Smooth muscle cell (in vitro differentiated cells): Measurements from ENCODE around the gene CCDC33. TPM values are rescaled to one million over a fixed set of nuclear protein-coding genes. Genes with fewer than 3 reads are reported as not detected.

ENCODE experiments used
- DNase-seq: peaks from one replicate; lab custom pipeline; 2025; ENCODE audit not compliant: unreplicated experiment; lab: John Stamatoyannopoulos, UW
- H2AFZ ChIP-seq: fragments of 200-600 bp; sonication (generic); 2 replicates; pipeline ENCODE4 v1.6.0; 2016; ENCODE audit warnings: antibody characterized with exemption, low read depth, mild to moderate bottlenecking
- H3F3A ChIP-seq: fragments of 200-600 bp; sonication (generic); 2 replicates; pipeline ENCODE4 v1.6.0; 2017; ENCODE audit warnings: antibody characterized with exemption, low read depth
- H3K27ac ChIP-seq: fragments of 200-600 bp; sonication (generic); 2 replicates; pipeline ENCODE4 v1.5.1; 2016; ENCODE audit warnings: low read depth, mild to moderate bottlenecking
- H3K27me3 ChIP-seq: fragments of 200-600 bp; sonication (generic); 2 replicates; pipeline ENCODE4 v1.6.1; 2016; ENCODE audit warnings: low read depth, mild to moderate bottlenecking
- H3K36me3 ChIP-seq: fragments of 200-600 bp; sonication (generic); 2 replicates; pipeline ENCODE4 v1.5.1; 2016; ENCODE audit warnings: low read depth
- H3K4me1 ChIP-seq: fragments of 200-600 bp; sonication (generic); 2 replicates; pipeline ENCODE4 v1.5.1; 2016; ENCODE audit warnings: low read depth
- H3K4me2 ChIP-seq: fragments of 200-600 bp; sonication (generic); 2 replicates; pipeline ENCODE4 v1.6.0; 2016; ENCODE audit warnings: mild to moderate bottlenecking
- H3K4me3 ChIP-seq: fragments of 200-600 bp; sonication (generic); 2 replicates; pipeline ENCODE4 v1.5.1; 2016; ENCODE audit warnings: mild to moderate bottlenecking
- H3K79me2 ChIP-seq: fragments of 200-600 bp; sonication (generic); 2 replicates; pipeline ENCODE4 v1.6.0; 2016; ENCODE audit warnings: low read depth, mild to moderate bottlenecking
- H3K9ac ChIP-seq: fragments of 200-600 bp; sonication (generic); 2 replicates; pipeline ENCODE4 v1.6.0; 2016; ENCODE audit warnings: low read depth
- H3K9me3 ChIP-seq: fragments of 200-600 bp; sonication (generic); replicated peaks from 2 replicates; pipeline ENCODE4 v1.5.1; 2016; ENCODE audit warnings: low read depth
- H4K20me1 ChIP-seq: fragments of 200-600 bp; sonication (generic); 2 replicates; pipeline ENCODE4 v1.6.0; 2016; ENCODE audit warnings: low read depth
- WGBS: methylation state at CpG from one replicate; pipeline ENCODE4 v1.1.7; 2016; ENCODE audit warnings: low lambda C conversion rate; 5-methylcytosine and 5-hydroxymethylcytosine counted together
- polyA plus RNA-seq: library from polyadenylated mRNA; unstranded; fragments of >200 nt; fragmentation: Nextera tagmentation; extraction: Ambion mirVana; gene quantifications from 2 replicates; pipeline ENCODE4 v1.2.1, GENCODE V29; 2016
- total RNA-seq: library from RNA; depleted of rRNA; stranded (reverse); fragments of >200 nt; gene quantifications from 2 replicates; pipeline ENCODE4 v1.2.3, GENCODE V29; 2014
- TF ChIP-seq, protein P1 (sequence below): fragments of 200-600 bp; sonication (generic); IDR thresholded peaks from 2 replicates; pipeline ENCODE4 v1.5.1; 2017; ENCODE audit warnings: borderline replicate concordance, mild to moderate bottlenecking, antibody characterized with exemption; ENCODE audit not compliant: insufficient read depth, poor library complexity, severe bottlenecking

CCDC33 gene
- total and polyA plus RNA-seq, 2 experiments from 2014 or later = 3.8 to 5.8 TPM

DNA sequence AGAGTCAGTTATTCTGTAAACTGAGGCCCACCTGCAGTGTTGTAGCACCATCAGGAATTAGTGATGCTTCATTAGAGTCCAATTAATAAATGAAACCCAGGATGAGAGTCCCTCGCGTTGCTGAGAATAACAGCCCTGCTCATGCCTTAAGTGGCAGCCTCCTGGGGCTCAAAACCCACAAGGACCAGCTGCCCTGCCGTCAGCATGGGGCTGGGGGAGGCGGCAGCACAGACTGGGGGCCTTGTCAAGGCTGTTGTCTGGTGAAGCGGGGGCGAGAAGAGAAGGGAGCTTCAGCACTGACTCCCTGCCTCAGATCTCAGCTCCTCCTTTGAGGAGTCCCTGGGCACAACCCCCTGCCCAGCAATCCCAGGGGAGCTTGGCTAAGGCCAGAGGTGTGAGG is 21.0 kb downstream of the CCDC33 start:
- no peak overlapping the region for H3K9ac ChIP-seq
- H3F3A ChIP-seq = no peaks in the 10 kb centered on the region
- peaks cover 6% of the 10 kb centered on the region for H3K4me1 ChIP-seq
- H3K36me3 ChIP-seq = no peaks in the 10 kb centered on the region
- DNase-seq = no peak
- WGBS = 90% methylated on average over 6 of the region's 6 CpGs
- H3K27me3 ChIP-seq = no peaks in the 10 kb centered on the region
- no peak overlapping the region for H3K27ac ChIP-seq
- no peak overlapping the region for H3K4me3 ChIP-seq
- H3K9me3 ChIP-seq = no peaks in the 10 kb centered on the region
- no peak overlapping the region for H2AFZ ChIP-seq
- no peak overlapping the region for H3K4me2 ChIP-seq
- TF ChIP-seq, protein P1, sequence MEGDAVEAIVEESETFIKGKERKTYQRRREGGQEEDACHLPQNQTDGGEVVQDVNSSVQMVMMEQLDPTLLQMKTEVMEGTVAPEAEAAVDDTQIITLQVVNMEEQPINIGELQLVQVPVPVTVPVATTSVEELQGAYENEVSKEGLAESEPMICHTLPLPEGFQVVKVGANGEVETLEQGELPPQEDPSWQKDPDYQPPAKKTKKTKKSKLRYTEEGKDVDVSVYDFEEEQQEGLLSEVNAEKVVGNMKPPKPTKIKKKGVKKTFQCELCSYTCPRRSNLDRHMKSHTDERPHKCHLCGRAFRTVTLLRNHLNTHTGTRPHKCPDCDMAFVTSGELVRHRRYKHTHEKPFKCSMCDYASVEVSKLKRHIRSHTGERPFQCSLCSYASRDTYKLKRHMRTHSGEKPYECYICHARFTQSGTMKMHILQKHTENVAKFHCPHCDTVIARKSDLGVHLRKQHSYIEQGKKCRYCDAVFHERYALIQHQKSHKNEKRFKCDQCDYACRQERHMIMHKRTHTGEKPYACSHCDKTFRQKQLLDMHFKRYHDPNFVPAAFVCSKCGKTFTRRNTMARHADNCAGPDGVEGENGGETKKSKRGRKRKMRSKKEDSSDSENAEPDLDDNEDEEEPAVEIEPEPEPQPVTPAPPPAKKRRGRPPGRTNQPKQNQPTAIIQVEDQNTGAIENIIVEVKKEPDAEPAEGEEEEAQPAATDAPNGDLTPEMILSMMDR = no peak
- no peaks in the 10 kb centered on the region for H4K20me1 ChIP-seq
- H3K79me2 ChIP-seq = no peaks in the 10 kb centered on the region

DNA sequence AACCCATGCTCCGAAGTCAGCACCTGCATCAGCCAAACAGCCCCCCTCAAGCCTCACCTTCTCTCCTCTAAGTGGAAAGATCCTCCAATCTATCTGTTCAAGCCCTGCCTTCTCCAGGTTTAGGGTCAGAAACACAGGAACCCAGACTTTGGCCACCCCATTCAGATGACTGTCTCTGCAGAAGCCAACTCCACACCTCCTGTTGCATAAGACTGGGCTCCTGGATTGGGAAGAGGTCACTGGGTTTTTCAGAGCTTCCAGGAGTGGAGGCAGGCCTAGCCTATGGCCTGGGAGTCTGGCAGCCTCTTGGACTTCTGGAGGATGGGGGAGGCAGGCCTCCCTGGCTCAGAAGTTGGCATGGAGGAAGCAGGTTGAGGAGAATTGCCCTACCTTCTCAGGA is 21.5 kb downstream of the CCDC33 start:
- DNase-seq = no peak
- Histone ChIP-seq H3K27me3 (no peaks in the 10 kb centered on the region), H3K9ac (no peak overlapping the region)

DNA sequence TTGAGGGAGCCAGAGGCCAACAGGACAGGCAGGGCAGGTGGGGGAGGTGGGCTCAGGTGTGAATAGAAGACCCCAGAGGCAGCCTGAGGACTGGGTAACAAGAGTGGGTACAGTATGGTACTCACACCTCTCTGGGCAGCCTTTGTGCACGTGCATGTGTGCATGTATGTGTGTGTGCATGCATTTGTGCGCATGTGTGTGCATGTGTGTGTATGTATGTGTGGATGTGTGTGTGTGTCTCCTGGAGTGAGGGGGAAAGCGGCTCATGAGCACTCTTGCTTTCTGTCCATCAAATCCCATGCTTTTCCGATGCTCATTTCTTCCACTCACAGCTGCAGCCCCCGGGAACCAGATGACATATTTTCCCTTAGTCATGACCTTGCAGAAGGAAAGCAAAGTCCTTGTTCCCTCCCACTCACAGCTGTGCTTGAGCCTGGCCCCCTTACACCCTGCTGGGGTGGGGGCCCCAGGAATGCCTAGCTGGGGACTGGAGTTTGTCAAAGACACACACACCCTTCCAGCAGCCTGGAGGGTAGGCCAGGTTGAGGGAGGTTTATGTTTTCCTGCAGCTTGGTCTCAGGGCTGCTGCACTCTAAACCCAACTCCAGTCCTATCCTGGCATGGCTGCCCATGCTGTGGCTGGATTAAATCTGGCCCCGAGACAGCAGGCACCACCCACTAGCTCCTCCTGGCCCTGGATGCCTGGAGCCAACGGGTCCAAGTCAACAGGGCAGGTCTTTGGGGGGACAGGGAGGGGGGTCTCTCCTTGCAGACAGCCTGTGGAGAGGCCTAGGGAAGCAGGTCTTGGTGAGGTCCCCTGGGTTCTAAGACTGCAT is 22.5 kb downstream of the CCDC33 start:
- Histone ChIP-seq H3F3A (no peaks in the 10 kb centered on the region), H3K9ac (no peak overlapping the region), H3K4me1 (peaks cover 6% of the 10 kb centered on the region), H4K20me1 (no peaks in the 10 kb centered on the region), H2AFZ (no peak overlapping the region), H3K27ac (no peak overlapping the region), H3K27me3 (no peaks in the 10 kb centered on the region), H3K79me2 (no peaks in the 10 kb centered on the region), H3K4me3 (no peak overlapping the region), H3K9me3 (no peaks in the 10 kb centered on the region), H3K36me3 (no peaks in the 10 kb centered on the region), H3K4me2 (peak overlapping the region; percentile 61)
- WGBS = 37% methylated on average over 7 of the region's 7 CpGs
- TF ChIP-seq, protein P1 = no peak
- DNase-seq = no peak

More for the DNA sequence above, 21.5 kb downstream of the CCDC33 start:
- Histone ChIP-seq H3K36me3 (no peaks in the 10 kb centered on the region), H4K20me1 (no peaks in the 10 kb centered on the region), H3K4me3 (no peak overlapping the region), H3K79me2 (no peaks in the 10 kb centered on the region), H3K4me2 (no peak overlapping the region), H3K9me3 (no peaks in the 10 kb centered on the region), H3K4me1 (peaks cover 6% of the 10 kb centered on the region), H3K27ac (no peak overlapping the region), H3F3A (no peaks in the 10 kb centered on the region), H2AFZ (no peak overlapping the region)
- 94% methylated on average over 1 of the region's 1 CpG for WGBS
- TF ChIP-seq, protein P1 = no peak

DNA sequence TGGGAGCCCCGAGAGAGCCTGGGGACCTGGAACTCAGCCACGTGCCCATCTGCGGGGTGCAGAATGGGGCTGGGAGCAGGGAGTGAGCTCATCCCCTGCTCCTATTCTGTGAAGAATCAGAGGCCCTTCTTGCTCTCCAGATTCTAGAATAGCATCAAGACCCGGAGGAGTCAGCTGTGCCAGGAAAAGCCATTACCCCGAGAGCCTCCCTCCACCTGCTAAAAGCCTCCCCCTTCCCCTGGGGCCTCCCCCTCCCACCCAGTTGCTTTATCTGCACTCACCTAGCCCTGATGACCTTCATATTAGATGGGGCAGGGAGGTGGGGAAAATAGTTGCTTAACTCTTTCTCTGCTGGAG is 23.1 kb downstream of the CCDC33 start:
- no peak overlapping the region for H3K4me3 ChIP-seq
- H3K36me3 ChIP-seq = no peaks in the 10 kb centered on the region
- H3F3A ChIP-seq = no peaks in the 10 kb centered on the region
- H3K4me2 ChIP-seq = peak overlapping the region; percentile 61
- TF ChIP-seq, protein P1 = no peak
- no peaks in the 10 kb centered on the region for H3K27me3 ChIP-seq
- H3K4me1 ChIP-seq = peaks cover 7% of the 10 kb centered on the region
- no peaks in the 10 kb centered on the region for H3K79me2 ChIP-seq
- no peak overlapping the region for H3K27ac ChIP-seq
- no peak overlapping the region for H3K9ac ChIP-seq
- H3K9me3 ChIP-seq = no peaks in the 10 kb centered on the region
- DNase-seq = no peak
- WGBS = 58% methylated on average over 5 of the region's 5 CpGs
- no peaks in the 10 kb centered on the region for H4K20me1 ChIP-seq
- no peak overlapping the region for H2AFZ ChIP-seq
